Tibial nerve (tissue), 3 donors: ENCODE data around the gene TTC28.

Experiments
- CTCF ChIP-seq, 5 experiments: fragments of 200-600 bp in 3 of 5; fragments of 450-650 bp in 2 of 5; sonication (generic) in 3 of 5; IDR thresholded peaks; one replicate each; pipeline ENCODE4 v1.5.1; 2016 to 2019; ENCODE audit warnings: antibody characterized with exemption in 5 of 5, mild to moderate bottlenecking in 3 of 5, moderate library complexity in 2 of 5
- POLR2A ChIP-seq, 2 donors: fragments of 450-650 bp; IDR thresholded peaks; one replicate each; pipeline ENCODE4 v1.6.1; 2017; ENCODE audit warnings: antibody characterized with exemption in 2 of 2, mild to moderate bottlenecking in 2 of 2, moderate library complexity in 2 of 2

GRCh38 chr22:28187612-28188011, 492.0 kb downstream of the TTC28 start:
- TF ChIP-seq CTCF (IDR thresholded peaks at IDR 0.05) (no peak), POLR2A (IDR thresholded peaks at IDR 0.05) (no peak)
